ENCODE results near the gene MAPK9.

GRCh38 chr5:180282281-180282680, 9.6 kb downstream of the MAPK9 start:
- TF ChIP-seq POLR2A (IDR thresholded peaks at IDR 0.05; ENCODE audit: low read depth, low read length), result no peak
- no peak for TF ChIP-seq POLR2AphosphoS5 (IDR thresholded peaks at IDR 0.05; ENCODE audit: low read depth, low read length)

Data from GM12892 (cell line).